Measurements from ENCODE around the gene GRID1. TPM values are rescaled to one million over a fixed set of nuclear protein-coding genes. Genes with fewer than 3 reads are reported as not detected.

The GRID1 gene
- total and polyA plus RNA-seq, 5 donors = 0.06 to 1.8 (median 0.29) TPM

GRCh38 chr10:86188796-86189558 is 177.6 kb downstream of the GRID1 start:
- ATAC-seq (no peak), DNase-seq (no peak)
- WGBS = 75% methylated on average over 6 of the region's 6 CpGs
- no peak overlapping the region for H3K4me3 ChIP-seq (ENCODE audit: low read length)
- no peaks in the 10 kb centered on the region for H3K27me3 ChIP-seq (ENCODE audit: control insufficient read depth, insufficient read depth)
- H3K27ac ChIP-seq (ENCODE audit: low read length) = no peak overlapping the region
- H3K9me3 ChIP-seq (ENCODE audit: control insufficient read depth, low read length) = no peaks in the 10 kb centered on the region
- intact Hi-C loops (cut with DNase I) = no loop called here
- H3K4me1 ChIP-seq (ENCODE audit: control insufficient read depth, insufficient read depth, low read length) = no peaks in the 10 kb centered on the region

- no peaks in the 10 kb centered on the region for H3K27me3 ChIP-seq (ENCODE audit: control insufficient read depth, insufficient read depth)
- H3K27ac ChIP-seq (ENCODE audit: low read length) = no peak overlapping the region
- DNase-seq (no peak), ATAC-seq (no peak)
- intact Hi-C loops (cut with DNase I) = no loop called here
- no peaks in the 10 kb centered on the region for H3K4me1 ChIP-seq (ENCODE audit: control insufficient read depth, insufficient read depth, low read length)
- no peak overlapping the region for H3K4me3 ChIP-seq (ENCODE audit: low read length)
- H3K9me3 ChIP-seq (ENCODE audit: control insufficient read depth, low read length) = no peaks in the 10 kb centered on the region
- WGBS = 69% methylated on average over 3 of the region's 3 CpGs
Measured at GRCh38 chr10:86188326-86188725, 178.3 kb downstream of the GRID1 start.

GRCh38 chr10:86187499-86188239 is 178.9 kb downstream of the GRID1 start:
- Histone ChIP-seq H3K9me3 (ENCODE audit: control insufficient read depth, low read length) (no peaks in the 10 kb centered on the region), H3K4me1 (ENCODE audit: control insufficient read depth, insufficient read depth, low read length) (no peaks in the 10 kb centered on the region), H3K27me3 (ENCODE audit: control insufficient read depth, insufficient read depth) (no peaks in the 10 kb centered on the region), H3K27ac (ENCODE audit: low read length) (no peak overlapping the region), H3K4me3 (ENCODE audit: low read length) (no peak overlapping the region)
- ATAC-seq (no peak), DNase-seq (no peak)
- intact Hi-C loops (cut with DNase I) = no loop called here
- 85% methylated on average over 8 of the region's 8 CpGs for WGBS

GRCh38 chr10:86186633-86187032 is 180.0 kb downstream of the GRID1 start:
- no peak for DNase-seq
- 90% methylated on average over 1 of the region's 1 CpG for WGBS
- ATAC-seq = no peak
- no peaks in the 10 kb centered on the region for H3K27me3 ChIP-seq (ENCODE audit: control insufficient read depth, insufficient read depth)
- H3K4me1 ChIP-seq (ENCODE audit: control insufficient read depth, insufficient read depth, low read length) = no peaks in the 10 kb centered on the region
- H3K4me3 ChIP-seq (ENCODE audit: low read length) = no peak overlapping the region
- H3K9me3 ChIP-seq (ENCODE audit: control insufficient read depth, low read length) = no peaks in the 10 kb centered on the region
- intact Hi-C loops (cut with DNase I) = no loop called here
- no peak overlapping the region for H3K27ac ChIP-seq (ENCODE audit: low read length)

- ATAC-seq (no peak), DNase-seq (no peak)
- Histone ChIP-seq H3K4me1 (ENCODE audit: control insufficient read depth, insufficient read depth, low read length) (no peaks in the 10 kb centered on the region), H3K27me3 (ENCODE audit: control insufficient read depth, insufficient read depth) (no peaks in the 10 kb centered on the region), H3K27ac (ENCODE audit: low read length) (no peak overlapping the region), H3K4me3 (ENCODE audit: low read length) (no peak overlapping the region), H3K9me3 (ENCODE audit: control insufficient read depth, low read length) (no peaks in the 10 kb centered on the region)
- intact Hi-C loops (cut with DNase I) = no loop called here
- 71% methylated on average over 7 of the region's 7 CpGs for WGBS
Measured at GRCh38 chr10:86182595-86182994, 184.0 kb downstream of the GRID1 start.

- H3K4me3 ChIP-seq (ENCODE audit: low read length) = no peak overlapping the region
- DNase-seq (no peak), ATAC-seq (no peak)
- H3K9me3 ChIP-seq (ENCODE audit: control insufficient read depth, low read length) = no peaks in the 10 kb centered on the region
- intact Hi-C loops (cut with DNase I) = no loop called here
- no peaks in the 10 kb centered on the region for H3K27me3 ChIP-seq (ENCODE audit: control insufficient read depth, insufficient read depth)
- H3K4me1 ChIP-seq (ENCODE audit: control insufficient read depth, insufficient read depth, low read length) = no peaks in the 10 kb centered on the region
- H3K27ac ChIP-seq (ENCODE audit: low read length) = no peak overlapping the region
- WGBS = 70% methylated on average over 13 of the region's 13 CpGs
Measured at GRCh38 chr10:86182150-86182549, 184.4 kb downstream of the GRID1 start.

- Histone ChIP-seq H3K9me3 (ENCODE audit: control insufficient read depth, low read length) (no peaks in the 10 kb centered on the region), H3K27me3 (ENCODE audit: control insufficient read depth, insufficient read depth) (no peaks in the 10 kb centered on the region), H3K4me3 (ENCODE audit: low read length) (no peak overlapping the region), H3K27ac (ENCODE audit: low read length) (no peak overlapping the region), H3K4me1 (ENCODE audit: control insufficient read depth, insufficient read depth, low read length) (no peaks in the 10 kb centered on the region)
- intact Hi-C loops (cut with DNase I) = no loop called here
- no peak for ATAC-seq
- DNase-seq = no peak
- WGBS = 83% methylated on average over 4 of the region's 4 CpGs
Measured at GRCh38 chr10:86180861-86181260, 185.7 kb downstream of the GRID1 start.

- Histone ChIP-seq H3K27ac (ENCODE audit: low read length) (no peak overlapping the region), H3K27me3 (ENCODE audit: control insufficient read depth, insufficient read depth) (no peaks in the 10 kb centered on the region), H3K4me3 (ENCODE audit: low read length) (no peak overlapping the region), H3K4me1 (ENCODE audit: control insufficient read depth, insufficient read depth, low read length) (no peaks in the 10 kb centered on the region), H3K9me3 (ENCODE audit: control insufficient read depth, low read length) (no peaks in the 10 kb centered on the region)
- DNase-seq (no peak), ATAC-seq (no peak)
- intact Hi-C loops (cut with DNase I) = no loop called here
- 91% methylated on average over 7 of the region's 7 CpGs for WGBS
Measured at GRCh38 chr10:86179961-86180360, 186.6 kb downstream of the GRID1 start.

GRCh38 chr10:86179153-86179524 is 187.5 kb downstream of the GRID1 start:
- intact Hi-C loops (cut with DNase I) = no loop called here
- Histone ChIP-seq H3K4me1 (ENCODE audit: control insufficient read depth, insufficient read depth, low read length) (no peaks in the 10 kb centered on the region), H3K27me3 (ENCODE audit: control insufficient read depth, insufficient read depth) (no peaks in the 10 kb centered on the region), H3K27ac (ENCODE audit: low read length) (no peak overlapping the region), H3K9me3 (ENCODE audit: control insufficient read depth, low read length) (no peaks in the 10 kb centered on the region), H3K4me3 (ENCODE audit: low read length) (no peak overlapping the region)
- ATAC-seq = no peak
- WGBS = 72% methylated on average over 6 of the region's 6 CpGs
- DNase-seq = no peak

GRCh38 chr10:86178401-86179152 is 188.0 kb downstream of the GRID1 start:
- no peaks in the 10 kb centered on the region for H3K9me3 ChIP-seq (ENCODE audit: control insufficient read depth, low read length)
- H3K4me3 ChIP-seq (ENCODE audit: low read length) = no peak overlapping the region
- no peak overlapping the region for H3K27ac ChIP-seq (ENCODE audit: low read length)
- no peaks in the 10 kb centered on the region for H3K27me3 ChIP-seq (ENCODE audit: control insufficient read depth, insufficient read depth)
- intact Hi-C loops (cut with DNase I) = no loop called here
- no peaks in the 10 kb centered on the region for H3K4me1 ChIP-seq (ENCODE audit: control insufficient read depth, insufficient read depth, low read length)
- DNase-seq (no peak), ATAC-seq (peak in 1 of 2 donors; percentile 19)
- 47% methylated on average over 11 of the region's 11 CpGs for WGBS

- DNase-seq = no peak
- intact Hi-C loops (cut with DNase I) = no loop called here
- H3K9me3 ChIP-seq (ENCODE audit: control insufficient read depth, low read length) = no peaks in the 10 kb centered on the region
Measured at GRCh38 chr10:86177537-86178155, 188.9 kb downstream of the GRID1 start.

More at GRCh38 chr10:86177537-86178155, 188.9 kb downstream of the GRID1 start:
- Histone ChIP-seq H3K4me3 (ENCODE audit: low read length) (no peak overlapping the region), H3K27me3 (ENCODE audit: control insufficient read depth, insufficient read depth) (no peaks in the 10 kb centered on the region), H3K4me1 (ENCODE audit: control insufficient read depth, insufficient read depth, low read length) (no peaks in the 10 kb centered on the region), H3K27ac (ENCODE audit: low read length) (no peak overlapping the region)
- ATAC-seq = no peak
- WGBS = 86% methylated on average over 11 of the region's 11 CpGs
